Measurements from ENCODE around the gene HEY2.
A peak's percentile ranks its signal among the peaks of the same experiment; 100 is the strongest.

Gene HEY2

DNA sequence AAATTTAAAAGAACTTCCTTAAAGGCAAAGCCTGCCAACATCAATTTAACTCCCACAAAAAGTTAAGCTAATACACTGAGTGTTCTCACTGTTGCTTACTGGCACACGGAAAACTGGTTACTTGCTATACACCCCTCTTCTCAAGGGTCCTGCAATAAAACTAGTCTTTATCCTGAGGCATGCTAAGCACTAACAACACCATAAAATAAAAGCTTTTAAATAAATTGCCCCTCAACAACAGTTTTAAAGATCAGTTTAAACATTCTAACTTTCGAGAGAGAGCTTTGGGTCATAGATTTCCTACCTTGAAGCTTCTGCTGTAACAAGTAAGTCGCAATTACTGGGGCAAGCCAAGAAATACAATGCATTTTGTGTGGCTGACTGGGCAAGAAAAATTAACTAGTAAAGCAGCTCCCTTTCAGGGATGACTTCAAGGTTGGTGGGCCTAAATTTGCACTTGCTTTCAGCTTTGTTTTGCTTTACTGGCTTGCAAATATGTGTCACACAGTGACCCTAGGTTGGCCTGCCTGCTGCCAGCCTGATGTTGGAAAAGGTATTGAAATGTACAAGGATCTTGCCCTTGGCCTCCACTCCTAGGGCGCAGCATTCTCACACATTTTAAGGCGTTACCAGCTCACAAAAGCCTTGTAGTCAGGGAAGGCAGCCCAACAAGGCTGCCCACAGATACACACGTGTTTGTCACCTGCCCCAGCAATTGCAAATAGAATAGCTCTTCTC lies 4.0 kb upstream of the HEY2 start:
- peak; percentile 54 for DNase-seq

DNA sequence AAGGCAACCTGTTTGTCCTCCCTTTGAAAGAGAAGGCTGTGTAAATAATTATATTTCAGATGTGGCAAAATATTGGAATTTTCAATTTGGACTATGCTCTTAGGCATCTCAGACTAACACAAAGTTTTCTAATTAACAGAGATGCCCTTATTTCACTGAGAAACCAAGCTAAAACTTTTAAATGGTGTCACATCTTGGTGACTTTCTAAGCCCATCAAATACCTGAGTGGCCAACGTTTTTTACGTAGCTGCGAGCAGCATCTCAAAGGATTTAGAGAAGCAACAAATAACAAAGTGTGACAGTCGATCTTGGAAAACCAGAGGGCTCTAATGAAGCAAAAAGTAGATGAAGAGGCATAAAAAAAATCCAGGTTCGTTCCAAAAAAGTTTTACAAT lies 3.4 kb upstream of the HEY2 start:
- DNase-seq = peak; percentile 51

DNA sequence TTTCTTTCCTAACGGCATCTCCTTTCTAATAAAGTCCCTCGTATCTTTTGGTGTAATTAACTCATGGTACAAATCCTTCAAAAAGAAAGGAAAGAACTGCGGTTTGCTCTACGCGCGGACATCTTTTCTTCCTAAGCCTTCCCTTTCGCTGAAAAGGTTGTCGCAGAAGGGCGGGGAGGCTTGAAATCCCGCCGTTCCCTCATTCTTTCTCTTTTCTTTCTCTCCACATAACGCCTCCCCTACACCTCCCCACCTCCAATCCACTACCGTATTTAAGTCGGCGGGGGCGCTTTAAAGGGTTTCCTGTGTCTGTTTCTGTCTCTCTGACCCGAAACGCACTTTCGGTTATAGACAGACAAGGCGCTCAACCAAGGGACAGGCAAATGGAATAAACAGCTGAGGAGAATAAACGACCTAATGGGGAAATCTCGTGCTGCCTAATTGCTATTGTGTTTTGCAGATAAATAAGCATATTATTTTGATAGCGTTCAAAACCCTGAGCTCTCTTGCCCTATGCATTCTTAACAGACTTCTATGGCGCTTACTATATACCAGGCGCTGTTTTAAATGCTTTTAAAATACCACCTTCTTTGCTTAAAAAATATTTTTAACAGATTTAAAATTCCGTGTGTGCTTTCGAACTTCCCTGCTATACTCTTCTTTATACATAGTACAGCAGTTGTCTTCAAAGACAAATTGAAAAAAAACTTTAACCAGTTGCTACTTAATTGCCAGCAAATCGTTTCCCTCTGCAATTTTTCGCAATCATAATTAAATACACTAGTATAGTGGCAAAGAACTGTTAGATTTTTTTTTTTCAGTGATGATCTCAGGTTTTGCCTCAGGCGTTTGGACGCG lies 2.5 kb upstream of the HEY2 start:
- DNase-seq = peak; percentile 97

DNA sequence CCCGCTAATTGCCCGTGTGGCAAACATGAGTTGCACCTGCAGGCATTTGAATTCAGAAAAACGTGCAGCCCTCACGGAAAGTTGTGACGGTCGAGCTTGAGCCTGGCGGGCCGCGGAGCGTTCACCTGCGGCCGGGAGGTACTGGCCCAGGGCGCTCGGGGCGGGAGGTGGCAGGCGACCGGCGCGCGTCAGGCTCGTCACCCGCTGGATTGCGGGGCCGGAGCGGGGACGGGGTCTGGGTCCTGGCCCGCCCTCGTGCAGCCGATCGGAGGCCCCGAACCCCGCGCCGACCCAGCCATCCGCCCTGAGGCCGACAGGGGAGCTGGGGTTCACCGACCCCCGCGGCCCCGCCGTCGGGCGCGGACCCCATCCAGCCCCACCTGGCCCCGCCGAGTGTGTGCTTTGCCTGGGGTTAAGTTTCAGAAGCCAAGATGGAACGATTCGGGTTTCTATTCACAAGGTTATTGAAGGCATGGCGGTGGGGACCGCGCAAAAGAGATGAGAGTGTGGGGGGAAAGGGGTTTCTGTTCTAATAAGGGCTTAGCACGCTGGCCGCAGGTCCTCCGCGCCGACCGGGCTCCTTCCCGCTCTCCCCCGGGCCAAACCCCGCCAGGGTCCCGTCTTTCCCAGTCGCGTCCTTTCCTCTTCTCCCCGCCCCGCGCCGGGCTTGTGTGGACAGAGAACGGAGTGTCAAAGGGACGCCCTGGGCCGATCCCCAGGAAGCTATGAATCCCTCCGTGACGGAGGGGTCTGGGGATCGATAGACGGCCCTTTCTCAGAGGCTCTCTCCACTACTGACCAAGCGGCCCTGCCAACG lies 1.6 kb upstream of the HEY2 start:
- peak; percentile 79 for DNase-seq

DNA sequence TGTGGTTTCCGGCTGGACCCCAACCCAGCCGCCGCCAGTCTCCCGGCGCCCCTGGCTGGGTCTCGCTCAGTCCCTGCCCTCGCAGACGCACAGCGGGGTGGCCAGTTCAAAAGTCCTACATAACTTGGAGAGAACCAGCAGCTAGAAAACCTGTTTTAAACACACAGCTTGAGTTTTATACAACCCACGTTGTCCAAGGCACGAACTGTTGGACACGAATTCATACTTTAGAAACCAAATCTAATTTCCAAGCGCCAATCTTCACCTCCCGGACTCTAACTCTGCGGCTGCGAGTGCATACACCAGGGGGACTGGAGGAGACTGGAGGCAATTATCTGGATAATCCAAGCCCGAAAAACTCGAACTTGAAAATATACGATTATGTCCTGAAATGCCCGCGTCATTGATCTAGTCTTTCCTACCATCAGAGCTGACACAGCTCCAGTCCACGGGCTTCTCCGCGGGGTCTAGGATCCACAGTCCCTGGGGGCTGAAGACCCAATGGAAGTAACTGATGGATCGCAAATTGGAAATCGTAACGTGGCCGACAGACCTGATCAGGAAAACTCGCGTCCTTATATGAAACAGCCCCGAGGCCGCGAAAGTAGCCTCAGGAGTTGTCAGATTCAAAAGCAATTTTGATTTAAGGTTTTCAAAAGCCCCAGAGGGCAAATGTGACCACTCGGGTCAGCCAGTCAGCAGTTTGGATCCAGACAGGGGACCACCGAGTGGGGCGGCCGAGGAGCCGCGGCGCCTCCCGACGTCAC lies 843 bp upstream of the HEY2 start:
- peak; percentile 81 for DNase-seq

DNA sequence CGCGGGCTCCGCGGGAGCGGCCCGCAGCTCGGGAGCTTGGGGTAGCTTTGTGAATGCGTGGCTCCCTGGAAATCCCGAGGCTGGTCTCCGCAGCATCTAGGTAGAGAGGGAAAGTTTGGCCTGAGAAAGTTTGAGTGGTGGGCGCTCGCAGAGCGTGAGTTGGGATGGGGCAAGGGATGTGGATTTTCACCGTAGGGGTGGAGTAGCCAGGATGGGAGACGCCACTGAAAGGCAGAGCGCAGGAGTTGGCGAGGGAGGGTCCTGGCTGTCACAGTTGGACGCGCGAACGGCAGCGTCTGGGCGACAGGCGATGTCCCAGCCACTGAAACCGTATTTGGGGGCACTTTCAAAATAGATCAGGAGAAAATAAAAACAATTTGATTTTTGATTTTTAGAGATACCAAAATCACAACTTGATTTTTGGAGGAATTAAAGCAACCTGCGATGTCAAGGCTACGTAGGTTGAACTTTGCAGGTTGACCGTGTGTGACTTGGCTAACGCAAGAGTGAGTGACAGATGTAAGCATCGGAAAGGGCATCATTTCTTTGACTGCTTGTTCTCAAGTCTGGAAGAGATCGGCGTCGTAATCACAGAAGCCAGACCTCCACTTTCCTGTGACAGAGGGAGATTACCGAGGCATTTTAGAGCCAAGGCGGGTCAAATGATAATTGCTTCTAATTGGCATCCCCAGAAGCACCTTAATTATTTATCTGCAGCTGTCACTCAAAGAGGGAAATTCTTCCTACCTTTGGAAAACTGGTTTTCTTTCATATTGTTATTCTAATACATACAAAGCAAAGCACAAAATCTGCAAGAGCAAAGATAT lies 646 bp downstream of the HEY2 start:
- DNase-seq = peak; percentile 56

DNA sequence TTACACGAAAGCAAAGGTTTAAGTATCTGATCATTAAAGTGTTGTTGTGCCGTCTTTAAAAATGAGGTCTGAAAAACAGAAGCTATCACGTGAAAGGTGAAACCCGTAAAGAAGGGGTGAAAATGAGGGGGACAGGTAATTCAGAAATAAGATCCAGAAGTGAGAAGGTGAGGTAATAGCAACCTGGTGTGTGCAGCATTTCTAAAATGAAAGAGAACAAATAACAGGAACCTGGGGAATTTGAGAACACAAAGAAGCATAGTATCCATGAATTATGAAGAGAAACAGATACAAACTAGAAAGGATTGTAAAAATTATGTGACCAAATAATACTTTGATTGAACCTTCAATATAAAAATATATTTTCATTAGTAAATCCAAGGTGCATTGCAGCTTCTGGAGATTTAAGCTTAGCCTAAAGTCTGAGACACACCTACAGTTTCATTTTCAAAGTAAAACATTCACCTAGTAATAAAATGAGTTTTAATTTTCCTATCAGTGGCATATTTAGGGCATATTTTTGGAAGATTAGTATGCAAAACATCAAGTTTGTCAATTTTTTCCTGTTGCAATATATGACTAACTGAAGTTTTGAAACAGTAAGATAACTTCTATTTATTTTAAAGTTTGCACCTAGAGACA lies 1.4 kb downstream of the HEY2 start:
- DNase-seq = peak; percentile 20

DNA sequence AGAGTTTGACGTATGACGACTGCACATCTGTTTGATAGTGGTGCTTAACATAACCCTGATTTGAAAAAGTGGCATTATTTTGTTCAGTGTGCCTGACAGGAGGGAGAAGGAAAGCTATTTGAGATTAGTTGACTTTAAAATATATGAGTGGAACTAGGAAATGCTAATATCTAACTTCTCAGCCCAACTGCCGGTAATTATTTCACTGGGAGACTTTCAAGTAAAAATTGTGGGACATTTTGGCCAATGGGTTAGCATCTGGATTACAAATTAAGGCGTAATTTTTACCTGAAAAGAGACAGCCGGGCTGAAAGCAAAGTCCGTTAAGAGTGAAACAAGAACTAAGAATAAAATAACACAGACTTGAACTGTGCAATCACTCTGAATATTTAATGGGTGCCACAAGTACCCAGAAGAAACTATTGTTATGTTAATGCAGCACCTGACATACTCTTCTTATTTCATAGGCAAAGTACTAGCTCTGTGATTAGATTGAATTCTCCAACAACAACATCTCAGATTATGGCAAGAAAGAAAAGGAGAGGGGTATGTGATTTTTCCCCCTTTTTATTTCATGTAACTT lies 2.0 kb downstream of the HEY2 start:
- DNase-seq = no peak

DNA sequence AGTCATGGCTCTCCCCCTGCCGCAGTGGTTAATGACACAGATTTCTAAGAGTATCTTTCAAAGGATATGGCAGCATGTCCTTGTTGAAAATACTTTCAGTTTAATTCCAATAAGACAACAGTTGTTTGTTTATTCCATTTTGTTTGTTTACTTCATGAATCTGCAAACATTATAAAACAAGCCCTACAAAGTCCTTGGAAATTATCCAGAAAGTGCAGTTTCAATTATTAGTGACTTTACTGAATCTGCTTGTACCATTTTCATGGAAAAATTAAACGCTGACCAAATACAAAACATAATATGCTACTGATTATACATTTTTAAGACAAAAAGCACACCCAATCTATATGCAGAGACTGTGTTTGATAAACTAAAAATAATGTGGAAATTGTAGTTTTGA lies 3.3 kb downstream of the HEY2 start:
- no peak for DNase-seq

DNA sequence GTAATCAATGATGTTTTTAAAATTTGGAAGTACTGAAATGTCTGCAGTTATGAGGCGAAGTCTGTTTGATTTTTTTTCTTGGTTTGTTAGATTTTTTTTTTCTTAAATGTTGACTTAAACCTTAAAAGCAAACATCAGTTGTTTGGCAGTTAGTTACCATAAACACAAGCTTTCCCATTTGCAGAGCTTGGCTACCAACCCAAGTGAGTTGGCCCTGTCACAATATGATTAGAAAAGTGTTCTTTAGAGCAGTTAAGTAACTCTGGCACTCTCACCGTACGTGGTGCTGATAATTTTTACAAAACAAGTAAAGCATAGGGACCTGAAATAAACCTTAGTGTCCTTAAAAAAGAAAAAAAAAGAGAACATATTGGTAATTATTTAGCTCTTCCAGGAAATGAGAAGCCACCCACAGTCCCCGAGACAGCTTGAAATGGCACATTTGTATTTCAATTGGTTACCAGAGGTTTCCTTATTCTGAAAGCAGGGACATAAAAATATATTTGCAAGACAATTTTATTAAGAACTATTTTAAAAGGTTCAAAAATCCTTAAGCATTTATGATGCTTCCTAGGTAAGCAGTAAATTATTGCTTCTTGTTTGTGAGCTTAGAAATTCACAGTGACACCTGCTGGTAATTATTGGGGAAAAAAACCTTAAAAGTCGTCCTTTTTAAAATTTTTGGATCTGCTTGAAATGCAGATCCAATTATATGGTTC lies 3.9 kb downstream of the HEY2 start:
- peak; percentile 69 for DNase-seq

DNA sequence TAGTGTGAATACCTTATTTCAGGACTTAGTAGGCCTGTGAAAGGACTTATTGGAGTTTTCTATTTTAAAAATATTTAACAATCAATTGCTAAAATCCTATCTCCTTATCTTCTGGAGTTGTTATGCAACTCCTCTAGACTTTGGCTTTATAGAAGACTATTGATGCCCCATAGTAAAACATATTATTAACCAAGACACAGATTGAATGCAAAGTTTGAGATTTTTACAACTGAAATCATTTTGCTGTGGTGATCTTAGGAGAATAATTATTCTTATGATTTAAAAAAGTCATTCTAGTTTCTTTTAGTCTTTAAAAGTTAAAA lies 4.5 kb downstream of the HEY2 start:
- no peak for DNase-seq

DNA sequence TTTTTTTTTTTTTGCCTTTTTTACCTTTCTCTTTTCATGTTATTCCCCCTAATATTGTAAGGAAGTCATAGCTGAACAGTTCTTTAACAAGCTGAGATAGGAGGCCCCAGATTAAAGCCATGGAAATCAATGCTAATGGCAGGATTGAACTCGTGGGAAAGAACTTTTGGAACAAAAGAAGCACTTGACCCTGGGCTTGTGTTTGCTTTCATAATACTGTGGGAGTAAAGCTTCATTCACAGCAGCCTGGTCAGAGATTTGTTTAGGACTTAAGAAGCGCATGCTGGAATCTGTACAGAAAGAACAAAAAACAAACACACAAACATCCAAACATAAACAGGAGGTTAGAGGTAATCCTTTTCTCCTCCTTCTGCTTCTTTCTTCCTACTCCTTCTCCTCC lies 5.1 kb downstream of the HEY2 start:
- DNase-seq = no peak

DNA sequence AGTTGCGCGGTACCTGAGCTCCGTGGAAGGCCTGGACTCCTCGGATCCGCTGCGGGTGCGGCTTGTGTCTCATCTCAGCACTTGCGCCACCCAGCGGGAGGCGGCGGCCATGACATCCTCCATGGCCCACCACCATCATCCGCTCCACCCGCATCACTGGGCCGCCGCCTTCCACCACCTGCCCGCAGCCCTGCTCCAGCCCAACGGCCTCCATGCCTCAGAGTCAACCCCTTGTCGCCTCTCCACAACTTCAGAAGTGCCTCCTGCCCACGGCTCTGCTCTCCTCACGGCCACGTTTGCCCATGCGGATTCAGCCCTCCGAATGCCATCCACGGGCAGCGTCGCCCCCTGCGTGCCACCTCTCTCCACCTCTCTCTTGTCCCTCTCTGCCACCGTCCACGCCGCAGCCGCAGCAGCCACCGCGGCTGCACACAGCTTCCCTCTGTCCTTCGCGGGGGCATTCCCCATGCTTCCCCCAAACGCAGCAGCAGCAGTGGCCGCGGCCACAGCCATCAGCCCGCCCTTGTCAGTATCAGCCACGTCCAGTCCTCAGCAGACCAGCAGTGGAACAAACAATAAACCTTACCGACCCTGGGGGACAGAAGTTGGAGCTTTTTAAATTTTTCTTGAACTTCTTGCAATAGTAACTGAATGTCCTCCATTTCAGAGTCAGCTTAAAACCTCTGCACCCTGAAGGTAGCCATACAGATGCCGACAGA lies 9.9 kb downstream of the HEY2 start:
- no peak for DNase-seq

DNA sequence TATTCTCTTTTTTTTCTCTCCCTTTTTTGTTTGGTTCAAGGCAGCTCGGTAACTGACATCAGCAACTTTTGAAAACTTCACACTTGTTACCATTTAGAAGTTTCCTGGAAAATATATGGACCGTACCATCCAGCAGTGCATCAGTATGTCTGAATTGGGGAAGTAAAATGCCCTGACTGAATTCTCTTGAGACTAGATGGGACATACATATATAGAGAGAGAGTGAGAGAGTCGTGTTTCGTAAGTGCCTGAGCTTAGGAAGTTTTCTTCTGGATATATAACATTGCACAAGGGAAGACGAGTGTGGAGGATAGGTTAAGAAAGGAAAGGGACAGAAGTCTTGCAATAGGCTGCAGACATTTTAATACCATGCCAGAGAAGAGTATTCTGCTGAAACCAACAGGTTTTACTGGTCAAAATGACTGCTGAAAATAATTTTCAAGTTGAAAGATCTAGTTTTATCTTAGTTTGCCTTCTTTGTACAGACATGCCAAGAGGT lies 10.6 kb downstream of the HEY2 start:
- peak; percentile 29 for DNase-seq

DNA sequence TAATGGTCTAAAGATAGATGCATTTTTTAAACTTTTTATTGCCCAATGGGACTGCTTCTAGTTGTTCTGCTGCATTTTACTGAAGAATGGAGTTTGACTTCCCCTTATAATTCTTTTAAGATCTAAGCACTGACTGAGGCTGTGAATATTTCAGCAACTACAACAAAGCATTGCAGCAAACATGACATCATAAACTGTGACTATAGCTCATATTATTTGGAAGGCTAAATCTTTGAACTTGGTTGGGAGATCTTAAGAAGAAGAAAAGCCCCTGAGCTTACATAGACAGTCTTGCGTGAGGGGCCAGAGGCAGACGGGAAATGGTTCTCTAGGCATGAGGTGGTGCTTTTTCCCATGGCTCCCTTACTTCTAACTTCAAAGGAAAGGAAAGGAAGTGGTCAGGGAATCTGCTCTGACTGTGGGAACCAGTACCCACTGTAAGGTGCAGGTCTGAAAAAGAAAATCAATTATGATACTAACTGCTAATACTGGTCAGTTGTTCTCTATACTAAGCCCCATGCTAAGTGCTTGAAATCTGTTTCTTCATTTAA lies 14.8 kb downstream of the HEY2 start:
- peak; percentile 19 for DNase-seq

DNA sequence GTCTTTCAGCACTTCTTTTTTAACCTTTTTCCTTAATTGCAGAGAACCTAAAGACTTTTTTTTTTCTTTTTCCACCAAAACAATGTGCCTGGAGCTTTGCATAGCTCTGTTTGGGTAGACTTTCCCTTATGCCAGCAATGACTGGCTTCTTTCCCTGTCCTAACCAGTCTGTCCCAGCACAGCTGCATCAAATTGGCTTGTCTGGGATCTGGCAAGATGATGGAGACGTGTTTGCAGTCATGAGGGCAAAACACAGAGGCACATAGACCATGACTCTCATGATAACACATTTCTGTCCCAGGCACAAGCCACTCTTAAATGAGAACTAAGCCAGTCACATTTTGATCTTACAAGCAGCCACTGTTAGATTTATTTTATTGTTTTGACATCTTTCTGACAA lies 16.5 kb downstream of the HEY2 start:
- no peak for DNase-seq

DNA sequence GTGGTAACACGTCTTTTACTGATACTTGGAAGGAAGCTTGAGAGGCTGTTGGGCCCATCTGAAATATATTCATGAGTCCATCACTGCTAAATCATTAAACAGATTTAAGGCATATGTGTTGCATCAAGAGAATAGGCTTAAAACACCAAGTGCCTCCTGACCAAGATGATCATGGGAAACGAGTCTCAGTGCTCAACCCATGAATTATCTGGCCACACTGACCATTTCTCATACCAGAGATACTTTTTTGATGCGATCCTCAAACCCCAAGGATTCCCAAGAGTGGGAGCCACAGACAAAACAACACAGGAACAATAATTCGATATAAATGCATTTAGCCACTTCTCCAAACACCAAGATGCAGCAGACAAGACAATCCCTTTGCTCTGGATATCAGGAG lies 17.2 kb downstream of the HEY2 start:
- no peak for DNase-seq

DNA sequence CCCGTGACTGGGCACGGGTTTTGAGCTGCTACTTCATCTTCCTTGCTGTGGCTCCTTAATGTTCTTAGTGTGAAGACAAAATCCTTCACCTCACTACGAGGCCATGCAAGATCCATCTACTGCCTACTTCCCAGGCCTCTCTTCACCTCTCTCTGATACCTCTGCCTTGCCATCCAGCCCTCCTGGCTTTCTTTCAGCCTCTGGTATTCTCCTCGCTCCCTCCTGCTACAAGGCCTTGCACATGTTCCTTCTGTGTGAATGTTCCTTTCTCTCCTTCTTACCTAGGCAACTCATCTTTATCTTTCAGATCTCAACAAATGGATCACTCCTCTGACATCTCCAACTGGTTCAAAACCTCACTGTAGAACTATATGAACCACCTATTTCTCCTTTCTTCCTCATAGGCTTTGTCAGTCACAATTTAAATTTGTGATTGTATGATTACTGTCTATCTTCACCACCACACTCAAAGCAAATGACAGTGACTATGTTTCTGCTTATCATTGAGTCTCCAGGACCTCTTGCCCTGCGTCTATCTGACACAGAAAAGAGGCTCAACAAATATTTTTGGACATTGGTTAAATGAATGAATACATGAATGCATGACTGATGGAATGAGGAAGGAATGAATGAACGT lies 19.8 kb downstream of the HEY2 start:
- DNase-seq = peak; percentile 63

All from OCI-M1 (cell line).